Neutrophil (primary cell): Measurements from ENCODE around the gene ZNF362.
A peak's percentile ranks its signal among the peaks of the same experiment; 100 is the strongest.

Source experiments
- H3K27ac ChIP-seq: fragments of 200-600 bp; sonication (generic); 2 replicates; pipeline ENCODE4 v1.5.1; 2016; ENCODE audit warnings: mild to moderate bottlenecking, moderate library complexity
- H3K27me3 ChIP-seq: fragments of 200-600 bp; sonication (generic); 2 replicates; pipeline ENCODE4 v1.6.0; 2016; ENCODE audit warnings: mild to moderate bottlenecking
- H3K36me3 ChIP-seq: fragments of 200-600 bp; sonication (generic); 2 replicates; pipeline ENCODE4 v1.5.1; 2017
- H3K4me1 ChIP-seq, 2 experiments: fragments of 200-600 bp in 1 of 2; sonication (generic) in 1 of 2; 1 replicate in 1 of 2; 2 replicates in 1 of 2; pipeline versions ENCODE4 v1.5.1 to v1.6.1; 2013 to 2016; ENCODE audit warnings: low read depth in 1 of 2, low read length in 1 of 2, mild to moderate bottlenecking in 1 of 2, moderate library complexity in 1 of 2; ENCODE audit not compliant: control insufficient read depth in 1 of 2, insufficient read depth in 1 of 2
- H3K4me3 ChIP-seq, 2 experiments: fragments of 200-600 bp in 1 of 2; sonication (generic) in 1 of 2; 1 replicate in 1 of 2; 2 replicates in 1 of 2; pipeline ENCODE4 v1.5.1; 2013 to 2016; ENCODE audit warnings: low read depth in 1 of 2, low read length in 1 of 2, mild to moderate bottlenecking in 1 of 2, moderate library complexity in 1 of 2
- H3K9me3 ChIP-seq: fragments of 200-600 bp; sonication (generic); 2 replicates; pipeline ENCODE4 v1.5.1; 2016
- CTCF ChIP-seq: fragments of 200-600 bp; sonication (generic); IDR thresholded peaks from 2 replicates; pipeline ENCODE4 v1.5.1; 2016; ENCODE audit warnings: antibody characterized with exemption

ZNF362 gene

GRCh38 chr1:33330361-33330890 is 74.1 kb downstream of the ZNF362 start:
- Histone ChIP-seq H3K9me3 (no peaks in the 10 kb centered on the region), H3K36me3 (peaks cover 89% of the 10 kb centered on the region), H3K27ac (peak overlapping the region; percentile 96), H3K4me1 (peaks cover 96 to 99% of the 10 kb centered on the region in 2 experiments), H3K27me3 (no peaks in the 10 kb centered on the region), H3K4me3 (no peak overlapping the region)
- no peak for TF ChIP-seq CTCF

GRCh38 chr1:33330906-33331305 is 74.6 kb downstream of the ZNF362 start:
- no peak for TF ChIP-seq CTCF
- Histone ChIP-seq H3K4me3 (no peak overlapping the region), H3K27ac (peak overlapping the region; percentile 96), H3K9me3 (no peaks in the 10 kb centered on the region), H3K27me3 (no peaks in the 10 kb centered on the region), H3K36me3 (peaks cover 84% of the 10 kb centered on the region), H3K4me1 (peaks cover 96 to 99% of the 10 kb centered on the region in 2 experiments)

GRCh38 chr1:33331444-33332356 is 75.4 kb downstream of the ZNF362 start:
- Histone ChIP-seq H3K36me3 (peaks cover 79% of the 10 kb centered on the region), H3K27me3 (no peaks in the 10 kb centered on the region), H3K4me3 (peak overlapping the region; percentile 15 to 33), H3K27ac (peak overlapping the region; percentile 96), H3K4me1 (peaks cover 96 to 99% of the 10 kb centered on the region in 2 experiments), H3K9me3 (no peaks in the 10 kb centered on the region)
- TF ChIP-seq CTCF: no peak

GRCh38 chr1:33332357-33332789 is 76.1 kb downstream of the ZNF362 start:
- peak overlapping the region; percentile 96 for H3K27ac ChIP-seq

GRCh38 chr1:33332881-33333280 is 76.6 kb downstream of the ZNF362 start:
- Histone ChIP-seq H3K9me3 (no peaks in the 10 kb centered on the region), H3K36me3 (peaks cover 69% of the 10 kb centered on the region), H3K4me3 (peak overlapping the region in 1 of 2 experiments; percentile 56), H3K4me1 (peaks cover 96 to 99% of the 10 kb centered on the region in 2 experiments), H3K27ac (peak overlapping the region; percentile 96), H3K27me3 (no peaks in the 10 kb centered on the region)
- TF ChIP-seq CTCF: no peak

More at GRCh38 chr1:33332357-33332789, 76.1 kb downstream of the ZNF362 start:
- TF ChIP-seq CTCF: no peak
- Histone ChIP-seq H3K4me3 (peak overlapping the region; percentile 15 to 33), H3K27me3 (no peaks in the 10 kb centered on the region), H3K4me1 (peaks cover 96 to 99% of the 10 kb centered on the region in 2 experiments), H3K36me3 (peaks cover 74% of the 10 kb centered on the region), H3K9me3 (no peaks in the 10 kb centered on the region)
